EH (cell line): ENCODE measurements around the gene RNASEH2B.
A peak's percentile ranks its signal among the peaks of the same experiment; 100 is the strongest.

ENCODE experiments used
- DNase-seq: peaks from one replicate; pipeline ENCODE4 v3.0.0-alpha.2; 2015; ENCODE audit warnings: low read depth

Gene RNASEH2B

GRCh38 chr13:50908371-50908770, 1.2 kb upstream of the RNASEH2B start:
- no peak for DNase-seq

GRCh38 chr13:50910485-50910805, 854 bp downstream of the RNASEH2B start:
- peak; percentile 57 for DNase-seq

DNA sequence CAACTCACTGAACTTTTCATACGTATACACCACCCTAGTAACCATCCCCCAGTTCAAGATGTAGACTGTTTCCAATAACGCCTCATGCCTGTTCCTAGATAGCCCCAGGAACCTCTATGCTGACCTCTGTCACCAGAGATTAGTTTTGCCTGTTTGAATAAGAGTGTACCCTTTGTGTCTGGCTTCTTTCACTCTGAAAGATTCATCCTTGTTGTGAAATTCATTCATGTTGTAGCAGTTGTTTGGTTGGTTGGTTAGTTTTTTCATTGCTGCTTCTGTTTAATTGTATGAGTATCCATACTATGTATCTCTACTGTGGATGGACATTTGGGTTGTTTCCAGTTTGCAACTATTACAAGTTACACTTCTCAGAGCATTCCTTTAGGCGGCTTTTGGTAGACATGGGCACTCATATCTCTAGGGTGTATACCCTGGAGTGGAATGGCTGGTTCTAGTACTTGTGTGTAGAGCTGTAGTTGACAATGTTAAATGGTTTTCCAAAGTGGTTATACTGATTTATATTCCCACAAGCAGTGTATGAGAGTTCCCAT, 1.6 kb downstream of the RNASEH2B start:
- DNase-seq, result peak; percentile 11

- DNase-seq, result peak; percentile 85
These were observed 2.6 kb downstream of the RNASEH2B start for GRCh38 chr13:50911937-50912795.

GRCh38 chr13:50912851-50913250, 3.3 kb downstream of the RNASEH2B start:
- no peak for DNase-seq

GRCh38 chr13:50914176-50914700, 4.6 kb downstream of the RNASEH2B start:
- DNase-seq, result no peak

DNA sequence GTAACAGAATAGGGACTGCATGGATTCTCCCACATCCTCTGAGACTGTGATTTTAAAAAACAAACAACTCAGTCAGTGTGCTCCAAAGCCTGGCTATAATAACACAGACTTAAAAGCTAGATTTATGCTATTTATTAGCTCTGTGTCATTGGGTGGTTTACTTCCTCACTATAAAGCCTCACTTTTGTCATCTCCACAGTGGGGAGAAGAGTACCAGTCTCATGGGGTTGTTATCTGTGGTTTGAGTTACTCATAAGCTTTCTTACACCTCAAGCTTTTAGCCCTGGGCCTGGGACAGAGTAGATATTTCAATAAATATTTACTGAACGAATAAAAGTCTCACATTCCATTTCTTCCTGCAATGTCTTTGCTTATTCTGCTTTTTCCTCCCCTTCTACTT, 5.3 kb downstream of the RNASEH2B start:
- peak; percentile 52 for DNase-seq

GRCh38 chr13:50915565-50915964, 6.0 kb downstream of the RNASEH2B start:
- DNase-seq, result no peak

DNA sequence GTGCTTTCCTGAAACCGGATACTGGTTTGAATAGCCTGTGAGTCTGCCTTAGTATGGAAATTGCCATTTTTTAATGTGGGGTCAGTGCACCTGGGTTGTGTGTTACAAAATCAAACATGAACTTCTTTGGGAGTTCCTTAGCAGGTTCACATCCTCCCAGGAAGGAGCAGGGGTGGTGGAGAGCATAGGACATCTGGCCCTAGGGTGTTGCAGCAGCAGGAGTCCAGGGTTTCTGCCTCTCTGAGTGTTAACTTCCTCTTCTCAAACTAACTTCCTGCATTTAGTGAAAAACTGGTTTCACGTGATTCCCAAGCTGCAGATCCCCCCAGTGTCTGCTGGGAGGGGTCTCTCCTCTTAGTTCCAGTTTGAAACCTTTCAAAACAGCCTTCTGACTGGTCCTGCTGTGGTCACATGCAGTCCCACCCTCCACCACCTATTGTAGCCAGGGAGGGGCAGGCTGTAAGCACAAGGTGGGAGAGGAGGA, 7.2 kb downstream of the RNASEH2B start:
- DNase-seq, result no peak

DNA sequence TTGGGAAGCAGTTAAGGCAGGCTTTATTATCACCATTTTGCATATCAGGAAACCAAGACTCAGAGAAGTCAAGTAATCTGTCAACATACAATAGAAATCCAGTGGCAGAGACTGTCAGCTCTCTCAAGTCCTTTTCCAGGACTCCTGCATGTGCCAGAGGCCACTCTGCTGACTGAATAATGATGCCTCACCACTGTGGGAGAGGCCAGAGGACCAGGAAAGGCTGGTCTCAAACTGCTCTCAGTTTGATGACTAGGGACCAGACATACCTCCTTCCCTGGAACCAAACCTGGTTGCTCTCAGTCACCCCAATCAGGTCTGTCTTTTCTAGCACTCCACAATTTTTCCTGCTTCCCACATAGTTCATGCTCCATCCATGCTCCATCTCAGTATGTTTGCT, 8.0 kb downstream of the RNASEH2B start:
- no peak for DNase-seq

DNA sequence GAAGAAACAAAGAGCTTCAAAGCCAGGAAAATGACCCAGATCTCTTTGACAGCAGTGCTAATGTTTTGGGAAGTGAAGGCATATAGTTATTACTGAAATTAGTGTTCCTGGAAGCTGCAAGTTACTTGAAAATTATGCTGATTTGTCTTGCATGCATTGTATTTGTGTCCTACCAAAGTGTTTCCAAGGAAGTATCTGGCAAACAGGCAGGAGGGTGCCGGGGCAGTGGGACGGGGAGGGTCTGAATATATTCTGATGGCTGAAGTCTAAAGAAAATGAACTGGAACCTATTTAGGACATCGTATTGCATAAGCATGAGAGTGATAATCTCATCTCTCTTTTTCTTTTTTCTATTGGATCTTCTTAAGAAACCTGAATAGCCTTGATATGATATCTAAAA, 9.0 kb downstream of the RNASEH2B start:
- DNase-seq, result no peak

DNA sequence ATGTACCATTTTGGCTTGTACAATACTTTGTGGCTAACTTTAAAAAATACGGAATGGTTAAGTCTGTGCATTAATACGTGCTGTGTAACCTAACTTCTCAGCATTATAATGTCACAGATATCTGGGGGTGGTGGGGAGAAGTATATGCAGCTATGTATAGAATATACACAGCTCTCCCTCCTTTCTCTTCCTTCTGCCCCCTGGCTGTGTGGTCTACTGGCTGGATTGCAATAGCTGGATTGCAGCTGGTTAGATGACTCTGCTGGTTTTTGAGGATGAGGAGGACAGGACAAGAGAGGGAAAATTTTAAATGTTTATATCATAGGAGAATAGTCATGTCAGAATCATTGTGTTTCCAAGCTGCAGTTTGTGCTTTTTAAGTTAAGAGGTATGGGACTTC, 9.7 kb downstream of the RNASEH2B start:
- DNase-seq, result no peak

GRCh38 chr13:50921706-50922105, 12.1 kb downstream of the RNASEH2B start:
- no peak for DNase-seq

DNA sequence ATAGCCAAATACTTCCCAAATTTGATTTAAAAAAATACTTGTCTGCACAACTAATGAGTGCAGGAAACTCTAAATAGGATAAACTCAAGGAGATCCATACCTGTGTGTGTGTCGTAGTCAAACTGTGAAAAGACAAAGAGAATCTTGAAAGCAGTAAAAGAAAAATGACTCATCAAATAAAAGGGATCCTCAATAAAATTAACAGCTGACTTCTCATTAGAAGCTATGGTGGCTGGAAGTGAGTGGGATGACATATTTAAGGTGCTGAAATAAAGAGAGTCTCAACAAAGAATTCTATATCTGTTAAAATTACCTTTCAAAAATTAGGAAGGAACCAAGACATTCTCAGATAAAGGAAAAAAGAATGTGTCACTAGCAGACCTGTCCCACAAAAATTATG, 13.7 kb downstream of the RNASEH2B start:
- no peak for DNase-seq

DNA sequence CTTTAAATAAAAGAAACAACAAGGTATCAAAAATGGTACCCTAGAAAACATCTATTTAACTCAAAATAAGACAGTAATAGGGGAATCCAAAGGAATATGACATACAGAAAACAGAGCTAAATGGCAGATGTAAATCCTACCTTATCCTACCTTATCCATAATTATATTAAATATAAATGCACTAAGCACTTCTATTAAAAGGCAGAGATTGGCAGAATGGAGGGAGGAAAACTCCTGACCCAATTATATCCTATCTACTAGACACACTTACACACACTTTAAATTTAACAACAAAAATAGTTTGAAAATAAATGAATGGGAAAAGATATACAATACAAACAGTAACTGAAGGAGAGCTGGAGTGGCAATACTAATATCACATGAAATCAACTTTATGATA, 14.4 kb downstream of the RNASEH2B start:
- DNase-seq, result no peak

- DNase-seq, result no peak
These were observed 18.1 kb downstream of the RNASEH2B start for GRCh38 chr13:50927701-50928100.

- no peak for DNase-seq
These were observed 18.5 kb downstream of the RNASEH2B start for GRCh38 chr13:50928102-50928501.

DNA sequence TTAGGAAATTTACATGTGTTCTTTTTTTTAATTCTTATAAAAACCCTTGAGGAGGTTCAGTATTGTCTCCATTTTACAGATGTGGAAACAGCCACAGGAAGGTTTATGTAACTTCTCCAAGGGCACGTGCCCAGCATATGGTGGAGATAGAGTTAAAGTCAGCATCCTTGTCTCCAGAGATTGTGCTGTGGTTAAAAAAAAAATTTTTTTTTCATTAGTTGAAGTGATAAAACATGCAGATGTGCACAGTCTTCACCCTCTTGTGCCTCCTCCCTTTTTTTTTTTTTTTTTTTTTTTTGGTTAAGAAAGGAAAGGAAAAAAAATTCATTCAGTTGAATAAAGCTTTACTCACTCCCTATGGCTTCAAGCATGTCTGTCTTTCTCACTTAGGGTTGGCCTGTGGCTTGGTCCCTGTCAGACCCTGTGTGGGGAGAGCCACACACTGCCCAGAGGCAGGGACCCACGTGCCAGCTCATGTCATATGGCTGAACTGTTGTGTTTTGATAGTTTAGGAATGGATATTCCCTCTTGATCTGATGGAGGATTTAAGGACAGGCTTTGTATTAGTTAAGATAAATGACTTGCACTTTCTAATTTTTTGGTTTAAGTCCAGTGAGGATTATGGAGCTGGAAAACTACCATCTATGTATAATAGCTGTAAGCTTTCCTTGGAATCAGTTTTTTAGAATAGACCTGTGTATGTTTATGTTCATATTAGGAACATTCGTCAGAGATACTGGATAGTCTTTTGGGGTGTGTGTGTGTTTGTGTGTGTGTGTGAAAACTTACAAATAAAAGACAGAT, 19.3 kb downstream of the RNASEH2B start:
- DNase-seq, result no peak

DNA sequence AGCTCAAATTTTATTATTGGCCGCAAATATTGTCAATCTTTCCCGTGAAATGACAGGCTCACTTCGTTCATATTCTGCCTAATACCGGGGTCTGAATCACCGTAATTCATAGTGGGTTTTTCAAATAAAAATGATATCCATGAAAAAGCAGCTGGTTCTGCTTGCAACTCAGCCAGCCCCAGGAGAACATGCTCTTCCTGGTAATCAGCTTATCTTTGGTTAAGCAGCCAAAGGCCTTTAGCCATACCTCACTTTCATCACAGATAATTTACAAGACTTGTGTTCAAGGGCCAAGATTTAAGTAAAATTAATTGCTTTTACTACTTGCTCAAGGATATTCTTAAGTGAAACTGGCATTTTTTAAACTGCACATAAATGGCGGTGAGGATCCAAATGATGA, 22.5 kb downstream of the RNASEH2B start:
- no peak for DNase-seq

DNA sequence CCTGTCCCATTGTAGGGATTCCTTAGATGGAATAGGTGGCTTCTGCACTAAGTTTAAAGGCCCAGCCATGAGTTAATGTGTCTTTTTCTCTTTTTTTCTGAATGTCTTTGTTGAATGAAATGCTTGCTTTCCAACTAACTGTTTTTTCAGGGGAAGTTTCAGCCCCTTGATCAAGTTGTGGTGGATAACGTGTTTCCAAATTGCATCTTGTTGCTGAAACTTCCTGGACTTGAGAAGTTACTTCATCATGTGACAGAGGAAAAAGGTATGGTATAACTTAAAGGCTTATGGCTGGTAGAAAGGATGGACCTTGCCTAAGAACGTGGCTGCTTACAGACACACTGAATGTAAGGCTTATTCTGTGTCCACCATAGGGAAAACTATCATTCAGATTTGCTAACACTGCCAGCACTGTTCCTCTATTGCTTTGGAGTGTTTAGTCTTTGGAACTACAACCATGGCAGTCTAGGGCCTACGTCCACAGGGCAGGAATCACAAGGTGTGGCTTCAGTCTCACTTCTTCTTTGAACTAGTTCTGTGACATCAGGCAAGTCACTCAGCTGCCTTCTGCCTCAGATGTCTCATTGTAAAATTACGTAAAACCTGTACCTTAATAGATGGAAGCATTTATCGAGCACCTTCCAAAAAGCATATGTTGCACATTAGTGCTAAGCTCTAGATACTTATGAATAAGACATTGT, 25.3 kb downstream of the RNASEH2B start:
- no peak for DNase-seq

- no peak for DNase-seq
These were observed 27.1 kb downstream of the RNASEH2B start for GRCh38 chr13:50936679-50937078.

- no peak for DNase-seq
These were observed 30.9 kb downstream of the RNASEH2B start for GRCh38 chr13:50940509-50940908.
